ENCODE measurements around the gene KIDINS220. TPM values are rescaled to one million over a fixed set of nuclear protein-coding genes. Genes with fewer than 3 reads are reported as not detected.

KIDINS220 gene
- total and polyA plus RNA-seq, 2 of the 13 experiments (the other 11 are each of a cell fraction or from before 2014, with no cell fraction given): 25.2 to 32.3 TPM

GRCh38 chr2:8679827-8680731 lies 157.3 kb downstream of the KIDINS220 start:
- Histone ChIP-seq H2AFZ (ENCODE audit: low read length) (no peak overlapping the region), H3K9me3 (ENCODE audit: low read length) (peaks cover under 1% of the 10 kb centered on the region; the same call in 1 of the 2 replicates), H4K20me1 (ENCODE audit: insufficient read depth, low read length) (peaks cover 21% of the 10 kb centered on the region), H3K4me1 (ENCODE audit: insufficient read depth, low read length) (peaks cover 40% of the 10 kb centered on the region), H3K9ac (ENCODE audit: insufficient read depth, low read depth, low read length) (peak overlapping the region; percentile 100), H3K79me2 (ENCODE audit: insufficient read depth, low read length) (peaks cover 36% of the 10 kb centered on the region), H3K4me2 (ENCODE audit: low read depth, low read length) (peak overlapping the region; percentile 99), H3K27me3 (ENCODE audit: control insufficient read depth in 1 of 2, insufficient read depth in 2 of 2, low read length in 2 of 2) (peaks cover 0 to 8% of the 10 kb centered on the region in 2 experiments; a peak in 1 of 5 replicates), H3K36me3 (replicated peaks in 1 of 2; ENCODE audit: control insufficient read depth in 1 of 2, insufficient read depth in 2 of 2, low read length in 2 of 2) (no peaks in the 10 kb centered on the region), H3K4me3 (replicated peaks in 1 of 3; ENCODE audit: insufficient read depth in 1 of 3, low read depth in 2 of 3, low read length in 3 of 3) (peak overlapping the region; percentile 79 to 94 (median 83)), H3K27ac (ENCODE audit: extremely low read length, insufficient read depth, low read length) (peak overlapping the region; percentile 100)
- WGBS (ENCODE audit: low lambda C conversion rate): under 1% methylated on average over 19 of the region's 19 CpGs
- BruUV-seq (replicated peaks): TSS peak; percentile 70
- FAIRE-seq: peak; percentile 96
- intact Hi-C loops (cut with micrococcal nuclease; ENCODE audit: unreplicated experiment) (loop anchor here (2.0 to 5.0 kb wide), 4 partner anchors 268 to 1583 kb away; no protein-coding TSS in a partner anchor), in situ Hi-C loops (cut with HindIII; ENCODE audit: extremely low pct_ligation_motif_present, low pct_unique_long_range_greater_than_20kb) (loop anchor here (5.0 kb wide), 2 partner anchors 53 to 573 kb away; no protein-coding TSS in a partner anchor)
- CTCF ChIA-PET (ENCODE audit: low intra/inter-chr PET ratio, low total read pairs): no interaction called here
- DNase-seq (ENCODE audit: low spot score): peak; percentile 98
- POLR2A ChIA-PET: interaction anchor here (0.9 to 7.2 kb wide), 28 partner anchors 10 to 657 kb away, joined by 3 to 354 read pairs (median 14); no protein-coding TSS in a partner anchor
- ATAC-seq: peak; percentile 20
- TF ChIP-seq MTERF4 (CRISPR knock-in tag; IDR thresholded peaks at IDR 0.05) (peak; percentile 80), ZNF878 (CRISPR knock-in tag; IDR thresholded peaks at IDR 0.05) (peak; percentile 89), U2AF1 (optimal IDR thresholded peaks at IDR 0.05; ENCODE audit: low read depth, low read length) (no peak), ZNF790 (CRISPR knock-in tag; IDR thresholded peaks at IDR 0.05; ENCODE audit: borderline replicate concordance) (peak; percentile 66; the same call in 1 of the 2 replicates), ZNF331 (CRISPR knock-in tag; IDR thresholded peaks at IDR 0.05) (peak; percentile 79), MLXIP (CRISPR knock-in tag; IDR thresholded peaks at IDR 0.05; ENCODE audit: borderline replicate concordance) (peak; percentile 87; the same call in 1 of the 2 replicates), ZNF512B (CRISPR knock-in tag; IDR thresholded peaks at IDR 0.05; ENCODE audit: borderline replicate concordance) (peak; percentile 97; the same call in 1 of the 2 replicates), ZSCAN31 (CRISPR knock-in tag; IDR thresholded peaks at IDR 0.05; ENCODE audit: low read depth) (peak; percentile 44; the same call in 1 of the 2 replicates), EP300 (IDR thresholded peaks at IDR 0.05; ENCODE audit: low read depth in 2 of 2, low read length in 2 of 2) (peak; percentile 57 to 71; a peak in 3 of 4 replicates), EP300 (CRISPR knock-in tag; IDR thresholded peaks at IDR 0.05; ENCODE audit: borderline replicate concordance) (no peak), KLF6 (CRISPR knock-in tag; IDR thresholded peaks at IDR 0.05) (no peak), TCF12 (IDR thresholded peaks at IDR 0.05) (no peak), TCF12 (CRISPR knock-in tag; IDR thresholded peaks at IDR 0.05) (0 out of 2 replicates have a peak, but pooled peaks have one; percentile 73)

Measured in HepG2 (cell line).